GM19043 (cell line): ENCODE measurements around the gene DCLK1.

Source experiments
- ATAC-seq: cut with Tn5 transposase; IDR thresholded peaks from one replicate; pipeline ENCODE4 v1.9.1; 2021; ENCODE audit warnings: low read depth; ENCODE audit not compliant: unreplicated experiment

DCLK1 gene

GRCh38 chr13:36055366-36055765 is 75.8 kb downstream of the DCLK1 start:
- no peak for ATAC-seq

- no peak for ATAC-seq
Measured at GRCh38 chr13:36054041-36054440, 77.1 kb downstream of the DCLK1 start.

DNA sequence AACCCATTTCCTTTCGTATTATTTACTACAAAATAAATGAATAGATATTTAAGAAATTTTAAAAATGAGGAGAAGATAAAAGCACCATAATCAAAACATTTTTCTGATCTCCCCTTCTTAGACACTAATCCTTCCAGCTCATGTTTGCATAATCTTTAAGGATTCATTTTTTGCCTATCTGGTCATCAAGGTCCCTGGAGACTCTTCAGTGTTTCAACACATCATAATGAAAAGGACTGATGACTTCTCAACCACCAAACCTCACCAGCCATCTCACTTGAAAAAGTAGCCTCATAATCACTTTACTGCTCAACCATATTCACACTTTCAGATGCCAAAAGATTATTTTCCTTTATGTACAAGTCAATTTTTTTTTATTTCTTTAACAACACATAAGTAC is 80.1 kb downstream of the DCLK1 start:
- no peak for ATAC-seq

- no peak for ATAC-seq
Measured at GRCh38 chr13:36046672-36047071, 84.5 kb downstream of the DCLK1 start.

DNA sequence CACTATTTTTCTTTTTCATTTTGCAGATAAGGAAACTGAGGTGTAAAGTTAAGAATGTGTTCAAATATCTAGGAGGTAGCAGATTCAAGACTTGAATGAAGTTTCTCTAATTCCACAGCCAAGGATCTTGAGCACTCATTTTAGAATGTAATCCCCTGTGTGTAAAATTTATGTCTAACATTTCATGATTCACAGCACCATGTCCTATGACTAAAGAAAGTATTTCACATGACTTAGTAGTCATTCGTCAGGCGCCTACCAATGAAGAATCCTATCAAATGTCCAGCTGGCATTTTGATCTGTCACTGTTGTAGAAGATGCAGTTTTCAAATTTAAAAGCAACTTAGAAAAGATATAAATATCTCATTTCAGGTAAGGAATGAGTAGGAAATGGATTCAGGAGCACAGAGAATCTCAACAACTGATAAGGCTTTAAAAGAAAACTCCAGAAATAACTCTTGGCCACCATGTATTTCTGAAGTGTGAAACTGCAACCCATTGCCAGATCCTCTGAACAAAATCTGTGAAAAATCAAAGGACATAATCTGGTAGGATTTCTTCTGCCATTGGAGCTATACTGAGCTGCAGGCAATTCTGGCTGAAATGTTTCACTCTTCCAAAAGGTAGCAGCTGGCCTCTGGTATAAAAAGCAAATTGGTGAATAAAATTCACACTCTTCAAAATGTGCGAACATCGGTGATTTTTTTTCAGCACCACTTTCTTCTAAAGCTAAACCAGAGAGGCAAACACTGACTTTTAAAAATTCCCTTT is 92.2 kb downstream of the DCLK1 start:
- ATAC-seq: no peak

GRCh38 chr13:36033035-36033434 is 98.1 kb downstream of the DCLK1 start:
- ATAC-seq: no peak

DNA sequence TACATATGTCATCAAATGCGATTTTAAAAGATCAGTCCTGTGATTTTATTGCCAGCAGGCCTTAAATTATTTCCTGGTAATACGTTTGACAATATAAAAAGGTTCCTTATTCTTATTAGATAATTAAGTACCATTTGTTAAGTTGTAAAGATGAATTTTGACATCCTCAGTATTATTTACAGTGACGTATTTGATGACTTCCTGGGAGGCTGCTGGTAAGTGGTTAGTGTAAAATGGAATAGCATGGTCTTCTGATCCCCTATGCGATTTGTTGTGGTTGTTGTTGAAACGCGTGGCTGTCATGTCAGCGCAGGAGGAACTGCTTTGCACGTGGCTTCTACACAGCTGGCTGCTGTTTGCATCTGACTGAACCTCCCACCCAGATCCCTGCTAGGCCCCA is 99.7 kb downstream of the DCLK1 start:
- ATAC-seq: no peak

DNA sequence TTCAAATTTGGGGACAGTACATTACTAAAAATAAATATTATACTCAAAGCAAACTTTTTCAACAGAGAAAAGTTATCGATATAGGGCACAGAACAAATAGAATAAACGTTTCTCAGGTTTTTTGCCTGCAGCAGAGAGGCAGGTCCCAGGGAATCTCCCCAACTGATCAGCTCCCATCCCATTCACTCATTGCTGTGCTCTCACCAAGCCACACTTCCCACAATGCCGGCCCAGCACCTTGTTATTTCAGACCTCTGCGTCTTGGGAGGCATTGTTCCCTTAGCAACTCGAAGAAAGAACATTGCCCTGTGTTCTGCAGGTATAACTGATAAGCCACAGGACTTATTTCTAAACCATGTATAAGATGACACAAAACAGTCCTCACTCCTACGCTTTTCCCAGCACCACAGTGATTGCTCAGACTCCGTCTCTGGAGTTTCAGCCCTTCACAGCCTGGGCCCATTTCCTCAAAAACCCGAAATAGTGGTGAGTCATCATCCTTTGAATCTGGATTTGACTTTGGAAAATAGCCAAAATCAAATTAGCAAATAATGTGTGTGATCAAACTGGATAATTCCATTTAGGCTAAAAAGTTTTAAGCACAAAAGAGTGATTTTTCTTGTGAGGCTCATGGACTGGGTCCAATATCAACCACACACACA is 100.4 kb downstream of the DCLK1 start:
- ATAC-seq: no peak

GRCh38 chr13:36029166-36029565 is 102.0 kb downstream of the DCLK1 start:
- ATAC-seq: no peak

- ATAC-seq: no peak
Measured at GRCh38 chr13:36028359-36029025, 102.7 kb downstream of the DCLK1 start.

DNA sequence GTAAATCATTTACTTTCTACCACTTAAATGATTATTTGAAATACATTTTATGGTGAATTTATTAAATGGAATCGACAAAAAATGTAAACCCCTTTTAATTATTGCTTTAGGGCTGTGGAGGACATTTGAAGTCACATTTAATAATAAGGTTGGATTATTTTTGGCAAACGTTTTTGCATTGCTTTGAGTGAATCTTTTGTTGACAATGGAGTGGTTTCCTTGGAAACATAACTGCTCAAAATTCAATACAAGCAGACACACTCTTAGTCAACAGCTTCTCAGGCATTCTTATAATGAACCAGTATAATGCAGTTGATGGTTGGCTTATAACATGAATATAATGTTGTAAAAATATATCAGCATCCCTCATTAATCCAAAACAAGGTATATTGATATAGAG is 104.7 kb downstream of the DCLK1 start:
- no peak for ATAC-seq

GRCh38 chr13:36014763-36015162 is 116.4 kb downstream of the DCLK1 start:
- ATAC-seq: no peak

- ATAC-seq: no peak
Measured at GRCh38 chr13:36006894-36007675, 124.1 kb downstream of the DCLK1 start.

GRCh38 chr13:36006347-36006746 is 124.8 kb downstream of the DCLK1 start:
- ATAC-seq: no peak

DNA sequence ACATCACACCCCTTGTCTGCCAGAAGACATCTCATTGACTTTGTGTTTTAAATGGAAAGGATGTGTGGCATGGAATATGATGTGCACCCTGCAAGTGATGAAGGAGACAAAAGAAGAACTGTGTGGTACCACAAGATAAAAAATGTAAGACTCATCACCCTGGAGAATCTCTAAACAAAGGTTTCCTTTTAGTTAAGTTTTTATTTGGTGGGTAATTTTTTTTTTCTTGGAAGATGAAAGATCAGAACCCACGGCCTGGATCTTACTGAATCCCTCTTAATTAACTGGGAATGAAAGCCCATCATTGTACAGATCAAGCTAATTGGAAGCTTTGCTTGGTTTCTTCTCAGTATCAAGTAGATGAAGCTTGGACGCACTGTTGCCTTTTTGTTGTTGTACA is 129.6 kb downstream of the DCLK1 start:
- ATAC-seq: no peak

DNA sequence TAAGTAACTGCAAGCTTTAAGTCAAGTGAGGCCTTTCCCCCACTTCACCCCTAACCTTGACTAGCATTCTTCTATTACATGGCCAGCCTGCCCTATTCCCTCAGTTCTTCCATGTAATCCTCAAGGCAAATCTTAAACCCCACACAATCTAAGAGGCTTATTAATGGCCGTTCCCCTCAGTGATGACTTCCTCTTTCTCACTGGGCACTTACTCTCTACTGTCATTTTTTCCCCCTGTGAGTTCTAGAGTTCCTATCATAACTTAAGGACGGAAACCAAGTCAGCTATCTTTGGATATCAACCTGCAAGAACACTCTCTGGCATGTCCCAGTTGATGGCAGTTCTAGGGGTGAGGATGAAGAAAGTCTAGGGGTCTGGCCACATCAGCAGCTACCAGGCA is 131.2 kb downstream of the DCLK1 start:
- ATAC-seq: no peak

- no peak for ATAC-seq
Measured at GRCh38 chr13:35996360-35996759, 134.8 kb downstream of the DCLK1 start.

GRCh38 chr13:35995136-35995535 is 136.0 kb downstream of the DCLK1 start:
- no peak for ATAC-seq

DNA sequence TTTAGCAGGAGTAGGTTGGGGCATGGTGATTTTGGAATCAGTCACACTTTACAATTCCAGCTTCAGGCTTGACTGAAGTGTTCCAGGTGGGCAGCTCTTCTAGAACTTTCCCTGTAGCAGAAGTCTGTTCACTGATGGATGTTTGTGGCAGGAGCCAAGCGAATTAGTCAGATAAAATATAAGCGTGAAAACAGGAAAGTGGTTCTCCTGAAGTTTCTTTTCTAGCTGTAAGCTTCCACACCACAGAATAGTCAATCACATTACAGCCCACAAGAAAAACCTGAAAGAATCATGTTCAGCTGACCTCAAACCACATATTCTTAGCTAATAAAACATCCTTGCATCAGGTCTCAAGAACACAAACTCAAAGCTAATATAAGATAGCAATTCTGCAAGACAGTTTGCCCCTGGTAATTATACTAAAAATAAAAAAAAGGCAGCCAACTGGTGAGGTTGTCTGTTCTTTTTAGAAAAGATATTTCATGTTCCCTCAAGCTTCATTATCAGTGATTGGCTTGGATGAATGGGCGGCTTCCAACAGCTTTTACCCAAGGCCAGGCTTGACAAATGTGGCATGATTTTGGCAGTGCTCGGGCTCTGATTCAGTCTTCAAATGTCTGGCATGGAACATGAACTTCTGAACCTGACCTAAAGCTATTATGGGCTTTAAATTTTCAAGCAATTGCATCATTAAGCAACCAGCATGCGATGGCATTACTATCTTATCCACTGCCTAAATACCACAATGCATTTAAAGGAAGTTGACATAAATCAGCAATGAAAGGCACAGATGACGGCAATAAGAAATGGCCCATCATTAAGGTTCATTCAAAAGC is 136.8 kb downstream of the DCLK1 start:
- no peak for ATAC-seq

GRCh38 chr13:35993686-35994085 is 137.5 kb downstream of the DCLK1 start:
- no peak for ATAC-seq
